Activated effector memory CD4-positive, alpha-beta T cell treated with anti-CD3 and anti-CD28 coated beads, Interleukin-2, amount 50 U/mL, for 16 hours (primary cell): ENCODE results near the gene CD200R1.

Experiments
- DNase-seq: peaks from one replicate; pipeline ENCODE4 v3.0.0-alpha.2; 2020

CD200R1 gene

GRCh38 chr3:112884678-112885290 is 90.1 kb downstream of the CD200R1 start:
- DNase-seq = no peak

GRCh38 chr3:112881891-112882290 is 93.0 kb downstream of the CD200R1 start:
- DNase-seq = no peak

- DNase-seq = no peak
Measured at GRCh38 chr3:112875561-112875960, 99.3 kb downstream of the CD200R1 start.

- no peak for DNase-seq
Measured at GRCh38 chr3:112874725-112875124, 100.2 kb downstream of the CD200R1 start.

GRCh38 chr3:112873632-112874031 is 101.3 kb downstream of the CD200R1 start:
- no peak for DNase-seq

GRCh38 chr3:112871735-112872134 is 103.2 kb downstream of the CD200R1 start:
- no peak for DNase-seq
